Measurements from ENCODE around the gene TRIM59.
"Not testable (repeated sequence)": the region's sequence is repeated elsewhere in the genome, so short reads cannot be mapped to it uniquely, and the experiment has no call there.

TRIM59 gene

DNA sequence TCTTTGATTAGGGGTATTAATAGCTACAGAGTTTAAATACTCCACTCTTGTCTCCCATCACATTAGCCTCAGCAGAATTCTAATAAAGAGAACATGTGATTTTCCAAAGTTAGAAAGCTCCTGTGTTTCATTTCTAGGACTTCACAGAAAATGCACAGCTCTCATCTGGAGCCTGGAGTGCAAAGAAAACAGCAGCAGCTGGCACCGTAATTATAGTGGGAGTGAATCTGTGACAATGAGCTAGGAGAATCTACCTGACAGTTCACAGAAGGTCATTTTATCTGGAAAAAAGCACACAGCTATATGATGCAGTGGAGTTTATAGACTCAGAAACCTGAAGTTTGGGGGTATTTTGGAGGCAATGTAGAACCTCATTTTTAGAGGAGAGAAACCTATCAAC is 5.4 kb upstream of the TRIM59 start:
- DNase-seq, result no peak

DNA sequence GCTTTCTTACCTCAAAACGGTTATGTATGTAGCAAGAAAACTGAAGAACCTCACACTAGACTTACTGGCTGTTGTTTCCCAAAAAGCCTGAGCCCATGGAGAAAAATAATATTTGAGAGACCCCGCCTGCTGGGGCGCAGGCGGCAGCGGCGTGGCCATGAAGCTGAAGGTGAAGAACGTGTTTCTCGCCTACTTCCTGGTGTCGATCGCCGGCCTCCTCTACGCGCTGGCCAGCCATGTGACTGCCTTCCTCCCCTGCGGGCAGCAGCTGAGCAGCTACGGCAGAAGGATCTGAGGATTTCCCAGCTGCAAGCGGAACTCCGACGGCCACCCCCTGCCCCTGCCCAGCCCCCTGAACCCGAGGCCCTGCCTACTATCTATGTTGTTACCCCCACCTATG is 2.7 kb upstream of the TRIM59 start:
- DNase-seq, result not testable (repeated sequence)

DNA sequence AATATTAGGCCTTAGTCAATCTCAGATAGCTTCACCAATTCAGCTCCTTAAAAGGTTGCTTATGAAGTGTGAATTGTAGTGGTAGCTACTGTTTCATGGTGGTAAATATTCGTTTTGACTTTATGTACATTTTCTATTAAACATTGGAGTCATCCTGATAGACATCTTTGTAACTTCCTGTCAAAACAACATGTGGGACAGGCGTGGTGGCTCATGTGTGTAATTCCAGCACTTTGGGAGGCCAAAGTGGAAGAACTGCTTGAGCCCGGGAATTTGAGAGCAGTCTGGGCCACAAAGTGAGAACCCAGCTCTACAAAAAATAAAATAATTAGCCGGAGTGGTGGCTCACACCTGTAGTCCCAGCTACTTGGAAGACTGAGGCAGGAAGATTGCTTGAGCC is 2.0 kb upstream of the TRIM59 start:
- no peak for DNase-seq

DNA sequence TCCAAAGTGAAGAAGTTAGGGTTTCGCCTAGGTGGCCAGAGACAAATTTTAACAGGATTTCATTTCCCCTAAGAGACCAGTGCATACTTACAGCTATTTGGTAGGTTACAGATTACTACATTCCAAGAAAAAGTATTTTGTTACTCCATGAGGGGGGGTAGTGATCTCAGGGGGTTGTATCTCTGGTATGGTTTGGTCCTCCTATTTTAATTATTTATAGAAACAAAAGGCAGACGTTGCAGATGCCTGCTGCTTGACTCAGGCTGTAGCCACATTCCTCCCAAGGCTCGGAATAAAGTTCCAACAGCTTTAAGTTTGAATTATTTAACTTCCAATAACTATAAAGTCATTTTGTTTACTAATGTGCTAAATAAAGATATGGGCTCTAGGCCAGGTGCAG is 1.3 kb upstream of the TRIM59 start:
- DNase-seq, result no peak

DNA sequence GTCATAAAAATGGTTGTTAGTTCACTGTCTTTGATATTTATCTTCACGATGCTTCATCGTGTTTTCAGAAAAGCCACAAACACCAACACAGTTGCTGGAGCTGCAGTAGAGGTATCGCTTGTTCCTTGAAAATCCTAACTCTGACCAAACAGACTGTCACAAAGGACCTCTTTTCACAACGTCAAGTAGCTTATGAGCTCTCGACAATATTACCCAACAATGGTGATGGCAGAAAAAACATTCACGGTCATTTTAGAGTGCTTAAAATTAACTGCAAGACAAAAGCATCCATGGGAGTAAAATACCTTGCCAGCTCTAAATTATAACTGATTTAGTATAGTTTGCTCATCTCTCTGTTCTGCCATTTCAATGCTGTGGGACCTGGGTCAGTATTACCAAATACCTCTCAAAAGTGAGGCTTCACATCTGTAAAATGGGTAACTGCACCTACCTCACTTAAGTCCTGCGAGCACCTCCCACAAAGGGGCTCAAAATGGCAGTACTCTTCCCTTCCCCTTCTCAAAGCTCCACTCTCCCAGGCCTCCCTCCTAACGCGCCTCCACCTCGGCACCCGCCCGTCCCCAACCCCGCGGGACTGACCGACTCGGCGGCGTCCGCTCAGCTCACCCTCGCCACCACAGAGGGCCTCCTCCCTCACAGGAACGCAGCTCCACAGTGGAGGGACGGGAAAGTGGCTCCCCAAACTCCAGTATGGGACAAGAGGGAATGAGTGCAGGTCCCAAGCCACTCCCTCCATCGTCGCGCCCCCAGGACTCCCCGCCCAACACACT is 546 bp downstream of the TRIM59 start:
- DNase-seq, result no peak

DNA sequence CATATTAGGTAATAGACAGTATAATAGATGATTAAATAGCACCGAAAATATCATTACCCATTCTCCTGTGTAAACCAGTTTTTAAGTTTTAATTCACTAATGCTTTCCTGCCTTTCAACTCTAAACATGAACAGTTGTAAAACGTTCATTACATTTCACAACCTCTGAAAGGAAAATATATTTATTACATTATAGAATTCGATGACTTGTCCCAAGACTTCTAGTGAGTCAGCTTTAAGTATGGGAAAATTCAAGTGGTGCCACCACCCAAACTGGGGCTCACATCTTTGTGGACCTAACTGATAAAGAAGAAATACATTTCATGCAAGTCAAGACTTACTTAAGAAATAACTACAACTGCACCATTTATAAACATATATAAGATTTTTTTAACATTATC is 2.0 kb downstream of the TRIM59 start:
- DNase-seq, result no peak

DNA sequence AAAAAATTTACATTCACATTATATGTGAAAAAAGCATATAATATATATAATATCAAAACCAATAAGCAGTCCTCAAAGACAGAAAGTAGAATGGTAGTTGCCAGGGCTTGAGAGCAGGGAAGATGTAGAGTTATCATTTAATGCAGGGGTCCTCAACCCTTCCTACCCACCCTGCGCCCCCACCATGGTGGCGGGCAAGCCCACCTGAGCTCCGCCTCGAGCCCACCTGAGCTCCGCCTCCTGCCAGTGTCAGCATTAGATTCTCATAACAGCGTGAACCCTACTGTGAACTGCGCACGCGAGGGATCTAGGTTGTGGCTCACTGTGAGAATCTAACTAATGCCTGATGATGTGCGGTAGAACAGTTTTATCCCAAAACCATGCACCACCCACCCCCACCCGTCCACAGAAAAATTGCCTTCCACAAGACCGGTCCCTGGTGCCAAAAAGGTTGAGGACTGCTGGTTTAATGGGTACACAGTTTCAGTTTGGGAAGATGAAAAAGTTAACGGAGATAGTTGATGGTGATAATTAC is 3.0 kb downstream of the TRIM59 start:
- DNase-seq, result no peak

DNA sequence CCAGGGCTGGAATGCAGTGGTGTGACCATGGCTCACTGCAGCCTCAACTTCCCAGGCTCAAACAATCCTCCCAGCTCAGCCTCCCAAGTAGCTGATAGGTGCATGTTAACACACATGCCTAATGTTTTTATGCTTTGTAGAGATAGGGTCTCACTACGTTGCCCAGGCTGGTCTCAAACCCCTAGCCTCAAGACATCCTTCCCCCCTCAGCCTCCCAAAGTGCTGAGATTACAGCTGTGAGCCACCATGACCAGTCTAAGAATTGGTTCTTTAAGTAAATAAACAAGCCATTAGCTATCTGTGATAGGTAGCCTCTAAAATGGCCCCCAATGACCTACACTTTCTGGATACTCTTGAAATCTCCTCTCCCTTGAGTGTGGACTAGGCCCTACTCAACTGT is 3.7 kb downstream of the TRIM59 start:
- DNase-seq, result no peak

DNA sequence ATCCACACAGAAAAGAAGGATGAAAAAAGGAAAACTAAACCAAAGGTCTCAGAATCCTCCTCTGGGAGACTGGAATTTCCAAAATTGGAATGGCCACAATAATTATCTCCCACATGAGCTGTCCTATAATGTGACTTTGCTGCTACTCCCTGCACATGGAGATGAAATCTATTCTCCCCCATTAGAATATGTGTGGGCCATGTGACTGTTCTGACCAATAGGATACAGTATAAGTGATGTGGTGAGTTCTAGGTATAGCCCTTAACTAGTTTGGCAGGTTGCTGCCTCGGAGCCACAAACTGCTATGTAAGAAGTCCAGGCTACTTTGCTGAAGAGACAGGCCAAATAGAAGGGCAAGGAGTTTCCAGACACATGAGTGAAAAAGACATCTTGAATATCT is 5.2 kb downstream of the TRIM59 start:
- DNase-seq, result no peak

DNA sequence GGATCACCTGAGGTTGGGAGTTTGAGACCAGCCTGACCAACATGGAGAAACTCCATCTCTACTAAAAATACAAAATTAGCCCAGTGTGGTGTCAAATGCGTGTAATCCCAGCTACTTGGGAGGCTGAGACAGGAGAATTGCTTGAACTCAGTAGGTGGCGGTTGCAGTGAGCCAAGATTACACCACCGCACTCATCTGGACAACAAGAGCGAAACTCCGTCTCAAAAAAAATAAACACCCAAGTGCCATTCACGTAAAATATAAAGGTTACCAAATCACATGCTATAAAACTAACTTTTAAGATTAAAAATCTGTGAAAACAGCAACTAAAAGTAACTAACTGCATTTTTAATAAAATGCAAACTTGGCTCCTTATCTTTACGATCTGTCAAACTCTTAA is 8.9 kb downstream of the TRIM59 start:
- no peak for DNase-seq

DNA sequence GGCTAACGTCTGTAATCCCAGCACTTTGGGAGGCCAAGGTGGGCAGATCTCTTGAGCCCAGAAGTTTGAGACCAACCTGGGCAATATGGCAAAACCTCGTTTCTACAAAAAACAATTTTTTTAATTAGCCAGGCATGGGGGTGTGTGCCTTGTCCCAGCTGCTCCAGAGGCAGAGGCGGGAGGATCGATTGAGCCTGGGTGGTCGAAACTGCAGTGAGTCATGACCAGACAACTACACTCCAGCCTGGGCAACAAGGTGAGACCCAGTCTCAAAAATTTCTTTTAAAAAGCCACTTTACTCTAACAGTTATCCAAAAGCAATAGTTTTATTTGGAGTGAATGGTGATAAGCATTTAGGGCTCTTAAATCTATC is 12.5 kb downstream of the TRIM59 start:
- no peak for DNase-seq

DNA sequence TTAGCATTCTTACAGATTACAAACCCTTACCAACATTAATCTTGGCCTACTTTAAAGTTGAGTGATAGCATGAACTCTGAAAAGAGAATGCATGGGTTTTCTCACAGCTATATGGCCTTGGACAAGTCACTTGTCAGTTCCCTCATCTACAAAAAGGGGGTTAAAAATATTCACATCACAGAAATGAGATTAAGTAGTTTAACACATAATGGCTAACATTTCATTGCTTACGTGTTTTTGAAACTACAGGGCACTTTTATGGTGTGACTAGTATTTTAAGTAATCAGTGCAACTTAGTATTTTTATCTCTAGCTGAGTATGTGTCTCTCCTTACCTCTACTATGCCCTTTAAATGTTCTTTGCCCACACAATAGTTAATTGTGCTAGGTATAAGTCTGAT is 13.8 kb downstream of the TRIM59 start:
- DNase-seq, result no peak

DNA sequence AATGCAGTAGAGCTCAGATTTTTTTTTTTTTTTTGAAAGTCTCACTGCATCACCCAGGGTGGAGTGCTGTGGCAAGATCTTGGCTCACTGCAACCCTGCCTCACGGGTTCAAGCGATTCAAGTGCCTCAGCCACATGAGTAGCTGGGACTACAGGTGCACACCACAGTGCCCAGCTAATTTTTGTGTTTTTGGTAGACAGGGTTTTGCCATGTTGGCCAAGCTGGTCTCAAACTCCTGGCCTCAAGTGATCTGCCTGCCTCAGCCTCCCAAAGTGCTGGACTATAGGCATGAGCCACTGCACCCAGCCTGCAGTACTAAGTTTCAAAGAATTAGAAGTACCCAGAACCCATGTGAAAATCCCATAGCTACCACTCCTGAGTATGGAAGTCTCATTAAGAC is 14.5 kb downstream of the TRIM59 start:
- DNase-seq, result no peak

DNA sequence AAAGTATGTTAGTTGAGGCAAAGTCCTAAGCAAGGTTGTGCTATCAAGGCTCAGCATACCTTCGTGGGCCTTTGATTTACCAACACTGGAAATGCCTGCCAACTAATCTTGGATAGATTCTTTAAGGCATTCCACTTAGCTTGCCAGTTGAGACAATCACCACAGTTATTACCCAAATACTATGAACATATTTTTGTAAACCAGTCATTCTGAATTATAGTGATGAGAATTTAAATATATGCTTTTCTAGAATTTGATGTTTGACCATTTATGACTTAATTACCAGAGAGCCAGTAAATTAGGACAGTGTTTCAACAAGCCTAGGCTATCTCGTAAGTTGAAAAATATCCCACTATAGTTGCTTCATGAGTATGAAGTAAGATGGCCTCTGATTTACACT is 15.5 kb downstream of the TRIM59 start:
- DNase-seq, result no peak

DNA sequence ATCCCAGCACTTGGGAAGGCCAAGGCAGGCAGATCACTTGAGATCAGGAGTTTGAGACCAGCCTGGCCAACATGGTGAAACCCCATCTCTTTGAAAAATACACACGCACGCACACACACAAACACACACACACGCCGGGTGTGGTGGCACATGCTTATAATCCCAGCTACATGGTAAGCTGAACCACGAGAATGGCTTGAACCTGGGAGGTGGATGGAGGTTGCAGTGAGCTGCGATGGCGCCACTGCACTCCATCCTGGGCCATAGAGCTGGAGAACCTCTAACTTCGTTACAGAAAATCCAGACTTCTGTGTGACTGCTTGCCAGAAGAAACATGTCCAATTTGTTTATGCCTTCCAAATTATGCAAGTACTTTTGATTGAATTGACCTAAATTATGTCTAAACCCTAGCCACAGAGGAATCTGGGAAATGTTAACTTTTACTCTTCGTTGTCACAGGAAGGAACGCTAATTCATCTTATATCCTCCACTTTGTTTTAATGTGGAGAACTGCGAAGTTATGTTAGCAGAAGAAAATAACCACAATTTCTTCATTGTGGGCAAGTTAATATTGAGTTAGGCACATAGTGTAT is 21.7 kb downstream of the TRIM59 start:
- DNase-seq, result no peak

DNA sequence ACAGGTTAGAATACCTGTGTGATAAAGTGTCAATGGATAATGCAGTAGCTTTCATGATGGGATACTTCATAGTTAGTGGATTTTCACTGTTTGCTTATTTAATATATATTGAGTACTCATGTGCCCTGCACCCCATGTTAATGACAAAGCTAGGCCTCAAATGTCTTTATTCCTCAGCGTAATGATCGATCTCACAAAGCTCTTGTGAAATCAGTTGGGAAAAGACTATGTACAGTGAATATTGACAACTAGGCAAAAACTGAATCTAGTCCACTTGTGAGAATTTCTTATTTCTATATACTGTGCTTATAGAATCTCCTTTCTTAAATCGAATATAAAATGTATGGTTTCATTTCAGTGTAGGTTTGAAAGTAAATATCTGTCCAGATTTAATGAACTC is 32.3 kb downstream of the TRIM59 start:
- no peak for DNase-seq

DNA sequence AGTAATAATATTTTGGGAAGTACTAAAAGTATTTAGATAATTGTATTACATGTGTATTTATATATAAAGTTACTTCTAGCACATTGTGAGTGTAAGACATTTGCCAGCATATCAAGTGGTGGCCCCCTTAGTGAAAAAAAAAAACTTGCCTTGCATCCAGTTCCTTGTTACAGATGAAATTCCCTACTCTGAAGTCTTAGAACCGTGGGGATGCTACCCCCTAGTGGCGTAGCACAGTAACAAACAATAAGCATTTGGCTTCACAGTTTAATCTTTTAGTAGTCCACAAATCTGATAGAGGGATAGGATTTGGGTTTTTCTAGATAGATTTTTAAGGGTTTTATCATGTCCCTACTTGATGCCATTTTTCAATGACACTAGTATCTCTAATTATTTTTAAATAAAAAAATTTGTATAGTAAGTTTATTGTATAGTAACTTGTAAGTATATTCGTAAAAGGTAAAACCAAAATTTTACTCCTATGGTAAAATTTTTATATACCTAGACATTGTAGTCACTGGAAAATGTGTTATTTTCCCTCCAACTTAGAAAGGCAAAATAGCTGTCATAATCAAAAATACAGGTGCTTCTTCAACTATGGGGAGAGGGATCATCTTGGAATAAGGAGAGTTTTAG is 35.9 kb downstream of the TRIM59 start:
- DNase-seq, result peak; percentile 58

DNA sequence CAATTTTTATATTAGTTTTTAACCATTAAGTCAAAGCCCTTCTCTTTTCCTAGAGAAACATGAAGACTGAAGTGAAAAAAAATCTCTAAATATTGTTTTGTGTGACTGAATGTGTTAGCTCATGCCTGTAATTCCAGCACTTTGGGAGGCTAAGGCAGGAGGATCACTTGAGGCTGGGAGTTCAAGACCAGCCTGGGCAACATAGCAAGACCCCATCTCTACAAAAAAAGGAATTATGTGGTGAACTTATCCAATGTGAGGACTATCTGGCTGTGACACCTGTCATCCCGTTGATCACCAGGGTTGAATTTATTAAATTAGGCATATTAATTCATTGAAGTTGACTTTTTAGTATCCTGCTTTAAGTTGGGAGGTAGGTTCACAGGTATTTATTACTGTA is 37.1 kb downstream of the TRIM59 start:
- no peak for DNase-seq

DNA sequence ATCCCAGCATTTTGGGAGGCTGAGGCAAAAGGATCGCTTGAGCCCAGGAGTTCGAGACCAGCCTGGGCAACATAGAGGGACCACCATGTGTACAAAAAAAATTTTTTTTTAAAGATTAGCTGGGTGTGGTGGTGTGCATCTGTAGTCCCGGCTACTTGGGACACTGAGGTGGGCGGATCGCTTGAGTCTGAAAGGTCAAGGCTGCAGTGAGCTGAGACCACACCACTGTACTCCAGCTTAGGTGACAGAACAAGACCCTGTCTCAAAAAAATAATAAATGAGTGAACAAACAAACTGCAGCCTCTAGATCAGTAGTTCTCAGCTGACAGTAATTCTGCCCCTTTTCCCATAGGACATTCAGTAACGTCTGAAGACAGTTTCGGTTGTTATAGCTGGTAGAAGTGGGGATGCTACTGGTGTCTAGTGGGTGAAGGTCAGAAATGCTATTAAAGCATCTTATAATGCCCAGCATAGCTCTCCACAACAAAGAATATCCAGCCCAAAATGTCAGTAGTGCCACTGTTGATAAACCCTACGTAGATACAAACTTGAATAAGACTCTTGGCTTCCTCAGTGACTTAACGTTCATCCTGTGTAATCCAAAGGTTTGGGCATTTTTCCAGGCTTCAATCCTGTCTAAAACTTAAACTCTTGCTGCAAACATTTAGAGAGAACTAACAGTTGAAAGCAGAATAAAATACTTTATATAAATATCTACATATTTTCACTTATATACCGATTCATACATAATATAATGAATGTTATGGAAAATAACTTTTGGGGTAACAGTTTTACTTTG is 39.6 kb downstream of the TRIM59 start:
- no peak for DNase-seq

DNA sequence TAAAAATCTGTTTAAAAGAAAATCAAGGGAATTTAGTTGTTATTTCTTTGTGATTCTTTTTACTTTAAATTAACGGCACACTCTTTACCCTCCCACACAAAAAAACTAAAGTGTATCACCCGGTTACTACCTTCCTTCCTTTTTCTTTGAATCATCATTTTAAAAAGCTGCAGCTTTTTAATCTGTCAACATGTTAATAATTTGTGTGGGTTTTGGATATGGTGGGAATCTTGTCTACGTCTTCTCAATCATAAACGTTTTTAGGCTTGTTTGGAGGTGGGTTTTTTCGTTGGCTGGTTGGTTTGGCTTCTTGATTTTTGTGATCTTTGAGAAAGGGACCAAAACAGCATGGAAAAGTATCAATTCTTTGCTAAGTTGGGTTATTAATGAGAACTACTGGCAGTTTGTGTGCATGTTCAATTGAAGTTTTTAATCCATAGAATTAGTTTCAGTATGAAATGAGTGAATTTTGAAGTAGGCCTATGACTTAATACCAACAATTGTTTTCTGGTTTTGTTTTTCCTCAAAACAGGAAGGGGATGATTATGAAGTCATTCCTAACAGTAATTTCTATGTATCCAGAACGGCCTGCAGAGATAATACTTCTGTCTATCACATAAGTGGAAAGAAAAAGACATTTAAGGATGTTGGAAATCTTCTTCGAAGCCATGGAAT is 45.7 kb downstream of the TRIM59 start:
- DNase-seq, result no peak

DNA sequence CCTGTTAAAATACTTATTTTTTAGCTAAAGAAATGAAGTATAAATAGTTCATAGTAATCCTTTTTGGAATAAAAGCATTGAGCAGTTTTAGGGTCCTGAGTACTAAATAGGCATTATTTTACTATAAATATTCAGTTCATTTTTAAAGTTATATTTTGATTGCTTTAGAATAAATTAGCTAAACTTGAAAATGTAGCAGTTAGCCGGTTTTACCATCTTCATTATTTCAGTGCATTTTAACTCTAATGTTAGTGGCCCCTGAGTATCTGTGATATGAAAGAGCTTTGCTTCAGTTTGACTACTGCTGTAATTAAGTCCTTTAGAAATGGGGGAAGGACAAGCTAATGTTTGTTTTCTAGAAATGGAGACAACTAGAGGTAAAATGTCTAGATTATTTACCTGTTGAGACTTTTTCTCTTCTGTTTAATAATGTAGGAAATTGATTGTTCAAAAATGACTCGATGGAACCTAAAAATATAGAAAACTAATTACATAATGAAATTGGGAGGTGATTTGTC is 46.5 kb downstream of the TRIM59 start:
- DNase-seq, result no peak

DNA sequence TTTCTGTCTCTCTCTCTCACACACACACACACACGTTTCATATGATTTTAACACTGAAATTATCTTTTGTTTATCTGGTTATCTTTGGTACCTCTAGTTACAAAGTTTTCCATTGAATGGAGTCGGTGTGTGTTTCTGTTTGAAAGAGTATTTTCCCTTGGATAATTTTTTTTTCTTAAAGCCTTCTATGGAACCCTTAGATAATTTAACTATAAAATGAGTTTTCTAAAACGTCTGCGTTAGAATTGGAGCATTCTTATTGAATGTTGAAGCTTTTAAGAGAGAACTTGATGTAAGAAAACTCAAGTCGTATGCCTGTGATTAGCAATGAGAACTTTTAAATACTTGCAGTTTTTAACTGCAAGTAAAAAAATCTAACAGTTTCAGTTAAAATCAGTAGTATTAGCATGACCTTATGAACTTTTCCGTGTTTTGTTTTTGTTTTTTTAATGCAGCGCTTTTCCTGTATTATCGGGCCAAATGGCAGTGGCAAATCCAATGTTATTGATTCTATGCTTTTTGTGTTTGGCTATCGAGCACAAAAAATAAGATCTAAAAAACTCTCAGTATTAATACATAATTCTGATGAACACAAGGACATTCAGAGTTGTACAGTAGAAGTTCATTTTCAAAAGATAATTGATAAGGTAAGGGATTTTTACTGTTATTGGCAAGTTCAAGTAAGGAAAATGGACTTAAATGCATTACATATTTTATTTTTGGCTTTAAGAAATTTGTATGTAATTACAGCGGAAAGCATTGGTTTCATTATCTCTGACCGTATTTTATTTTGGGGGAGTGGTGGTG is 47.2 kb downstream of the TRIM59 start:
- no peak for DNase-seq
